Activated B cell treated with CpG ODN at 0.5 μM for 24 hours (primary cell): ENCODE data around the gene CAMK2G. TPM values are rescaled to one million over a fixed set of nuclear protein-coding genes. Genes with fewer than 3 reads are reported as not detected.

Experiments used
- ATAC-seq: fragments of 200-7000 bp; cut with Tn5 transposase; one replicate; pipeline ENCODE4 v1.10.0; 2021; ENCODE audit warnings: low read depth, mild to moderate bottlenecking, moderate library complexity
- CTCF ChIA-PET: fragments of 350-600 bp; sonication (Branson Sonifier 250); formaldehyde crosslinking; loops from one replicate; lab custom pipeline; 2021; ENCODE audit warnings: antibody characterized with exemption; lab: Charles Lee
- POLR2A ChIA-PET: fragments of 350-600 bp; sonication (Branson Sonifier 250); formaldehyde crosslinking; loops from one replicate; lab custom pipeline; 2021; ENCODE audit warnings: antibody characterized with exemption; lab: Charles Lee
- DNase-seq: peaks from one replicate; pipeline ENCODE4 v3.0.0; 2022
- H3K27ac Mint-ChIP-seq: one replicate; pipeline ENCODE4 v1.8.0; 2020; ENCODE audit warnings: mixed read lengths
- H3K27me3 Mint-ChIP-seq: one replicate; pipeline ENCODE4 v1.8.0; 2021; ENCODE audit warnings: mixed read lengths
- H3K36me3 Mint-ChIP-seq: one replicate; pipeline ENCODE4 v1.8.0; 2021; ENCODE audit warnings: low read depth, mixed read lengths
- H3K4me1 Mint-ChIP-seq: one replicate; pipeline ENCODE4 v1.8.0; 2021; ENCODE audit warnings: mixed read lengths
- H3K4me3 Mint-ChIP-seq: one replicate; pipeline ENCODE4 v1.8.0; 2020; ENCODE audit warnings: mild to moderate bottlenecking, mixed read lengths
- H3K9me3 Mint-ChIP-seq: one replicate; pipeline ENCODE4 v1.8.0; 2020; ENCODE audit warnings: mixed read lengths
- CTCF ChIP-seq: fragments of 200-600 bp; IDR thresholded peaks from one replicate; pipeline ENCODE4 v1.8.0; 2022; ENCODE audit warnings: antibody characterized with exemption, mild to moderate bottlenecking
- intact Hi-C: fragments of 100-400 bp; cut with micrococcal nuclease; formaldehyde crosslinking; loops from one replicate; pipeline ENCODE4 v1.15.1; 2024
- total RNA-seq: library from RNA; stranded (reverse); gene quantifications from 2 replicates; pipeline ENCODE4 v1.2.3, GENCODE V29; 2022

CAMK2G gene
- total RNA-seq, 1 donor from 2014 or later: 19.9 TPM

- POLR2A ChIA-PET: interaction anchor here (0.5 to 0.6 kb wide), 3 partner anchors 15 to 273 kb away, joined by 3 to 9 read pairs (median 7); no protein-coding TSS in a partner anchor
Observed at GRCh38 chr10:73917566-73918305, 43.4 kb upstream of the CAMK2G start.

GRCh38 chr10:73916761-73917470 lies 42.6 kb upstream of the CAMK2G start:
- no peaks in the 10 kb centered on the region for H3K9me3 Mint-ChIP-seq
- H3K27ac Mint-ChIP-seq: no peak overlapping the region
- no peaks in the 10 kb centered on the region for H3K36me3 Mint-ChIP-seq
- H3K4me3 Mint-ChIP-seq: no peak overlapping the region
- intact Hi-C loops: no loop called here
- POLR2A ChIA-PET: no interaction called here
- CTCF ChIA-PET: no interaction called here
- ATAC-seq: no peak
- peaks cover 6% of the 10 kb centered on the region for H3K27me3 Mint-ChIP-seq
- no peak for DNase-seq
- no peak for TF ChIP-seq CTCF
- H3K4me1 Mint-ChIP-seq: peaks cover 11% of the 10 kb centered on the region

More at GRCh38 chr10:73917566-73918305, 43.4 kb upstream of the CAMK2G start:
- Mint-ChIP-seq H3K27me3 (peaks cover 1% of the 10 kb centered on the region), H3K4me3 (no peak overlapping the region), H3K27ac (no peak overlapping the region), H3K36me3 (no peaks in the 10 kb centered on the region), H3K9me3 (no peaks in the 10 kb centered on the region), H3K4me1 (peaks cover 9% of the 10 kb centered on the region)
- CTCF ChIA-PET: interaction anchor here (2.0 kb wide), 1 partner anchor 37 kb away, joined by 4 read pairs; no protein-coding TSS in a partner anchor
- intact Hi-C loops: no loop called here
- TF ChIP-seq CTCF: no peak
- no peak for DNase-seq
- ATAC-seq: no peak

GRCh38 chr10:73915206-73915851 lies 41.0 kb upstream of the CAMK2G start:
- Mint-ChIP-seq H3K9me3 (no peaks in the 10 kb centered on the region), H3K4me1 (peaks cover 22% of the 10 kb centered on the region), H3K4me3 (no peak overlapping the region), H3K27me3 (peaks cover 17% of the 10 kb centered on the region), H3K27ac (no peak overlapping the region), H3K36me3 (no peaks in the 10 kb centered on the region)
- ChIA-PET CTCF (interaction anchor here (0.5 to 1.2 kb wide), 2 partner anchors 25 to 33 kb away, joined by 3 read pairs; no protein-coding TSS in a partner anchor), POLR2A (no interaction called here)
- no peak for ATAC-seq
- DNase-seq: no peak
- intact Hi-C loops: no loop called here
- no peak for TF ChIP-seq CTCF

DNA sequence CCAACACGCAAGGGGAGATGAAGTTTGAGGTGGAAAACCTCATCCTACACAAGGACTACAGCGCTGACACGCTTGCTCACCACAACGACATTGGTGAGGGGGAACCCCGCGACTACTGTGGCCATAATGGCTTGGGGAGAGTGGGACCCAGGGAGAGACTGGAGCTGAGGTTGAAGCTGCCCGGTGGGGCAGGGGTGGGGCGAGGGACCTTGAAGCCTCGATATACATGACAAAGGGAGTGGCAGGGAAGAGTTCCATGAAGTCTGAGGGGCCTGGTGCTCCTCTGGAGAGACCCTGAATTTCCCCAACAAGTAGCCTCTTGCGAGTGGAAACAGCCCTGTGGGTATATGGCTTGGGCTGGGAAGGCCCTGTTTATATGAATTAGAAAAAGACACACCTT lies 39.7 kb upstream of the CAMK2G start:
- no peak for TF ChIP-seq CTCF
- H3K4me3 Mint-ChIP-seq: no peak overlapping the region
- ATAC-seq: no peak
- intact Hi-C loops: no loop called here
- H3K27me3 Mint-ChIP-seq: peaks cover 20% of the 10 kb centered on the region
- CTCF ChIA-PET: no interaction called here
- POLR2A ChIA-PET: no interaction called here
- no peaks in the 10 kb centered on the region for H3K36me3 Mint-ChIP-seq
- peaks cover 29% of the 10 kb centered on the region for H3K4me1 Mint-ChIP-seq
- H3K27ac Mint-ChIP-seq: no peak overlapping the region
- no peaks in the 10 kb centered on the region for H3K9me3 Mint-ChIP-seq
- DNase-seq: no peak
